Fibroblast of villous mesenchyme (primary cell): ENCODE results near the gene PSMB5. TPM values are rescaled to one million over a fixed set of nuclear protein-coding genes. Genes with fewer than 3 reads are reported as not detected.
"Not testable (repeated sequence)": the region's sequence is repeated elsewhere in the genome, so short reads cannot be mapped to it uniquely, and the experiment has no call there.

Experiments
- DNase-seq: peaks from one replicate; pipeline ENCODE4 v3.0.0-alpha.2; 2010; ENCODE audit warnings: low read depth
- H3K4me3 ChIP-seq: 2 replicates; pipeline ENCODE4 v1.5.1; 2011; ENCODE audit warnings: low read depth, mild to moderate bottlenecking, low read length
- CTCF ChIP-seq: IDR thresholded peaks from 2 replicates; pipeline ENCODE4 v1.5.1; 2012; ENCODE audit warnings: low read depth, mild to moderate bottlenecking, low read length; ENCODE audit not compliant: insufficient read depth
- total RNA-seq: library from RNA; depleted of rRNA; stranded (reverse); fragments of >200 nt; gene quantifications from 2 replicates; pipeline ENCODE4 v1.2.3, GENCODE V29; 2012

The PSMB5 gene
- total RNA-seq, 1 donor = 196 TPM

GRCh38 chr14:23006544-23007419 lies 27.9 kb downstream of the PSMB5 start:
- peak overlapping the region; percentile 74 for H3K4me3 ChIP-seq
- no peak for TF ChIP-seq CTCF
- DNase-seq = peak; percentile 98

- TF ChIP-seq CTCF = no peak
- no peak for DNase-seq
- H3K4me3 ChIP-seq = peak overlapping the region; percentile 74
These were observed 28.5 kb downstream of the PSMB5 start for GRCh38 chr14:23006188-23006534.

- no peak for DNase-seq
- TF ChIP-seq CTCF = no peak
- no peak overlapping the region for H3K4me3 ChIP-seq
These were observed 29.1 kb downstream of the PSMB5 start for GRCh38 chr14:23005451-23006187.

- not testable (repeated sequence) for DNase-seq, H3K4me3 ChIP-seq
These were observed 30.4 kb downstream of the PSMB5 start for GRCh38 chr14:23004274-23004673.

- no peak for TF ChIP-seq CTCF
- DNase-seq = no peak
- no peak overlapping the region for H3K4me3 ChIP-seq
These were observed 32.1 kb downstream of the PSMB5 start for GRCh38 chr14:23002592-23002991.

- no peak for DNase-seq
- H3K4me3 ChIP-seq = no peak overlapping the region
- TF ChIP-seq CTCF = no peak
These were observed 33.8 kb downstream of the PSMB5 start for GRCh38 chr14:23000860-23001259.

- H3K4me3 ChIP-seq = no peak overlapping the region
- TF ChIP-seq CTCF = no peak
- no peak for DNase-seq
These were observed 36.2 kb downstream of the PSMB5 start for GRCh38 chr14:22998329-22999012.
